GM21723 (cell line): Measurements from ENCODE around the gene GYG1.
A peak's percentile ranks its signal among the peaks of the same experiment; 100 is the strongest.

Experiments
- ATAC-seq: cut with Tn5 transposase; IDR thresholded peaks from one replicate; pipeline ENCODE4 v1.9.1; 2021; ENCODE audit warnings: mild to moderate bottlenecking, moderate library complexity; ENCODE audit not compliant: unreplicated experiment

GYG1 gene

GRCh38 chr3:149016242-149016641 lies 24.9 kb downstream of the GYG1 start:
- ATAC-seq: no peak

- no peak for ATAC-seq
Observed at GRCh38 chr3:149016669-149017541, 25.6 kb downstream of the GYG1 start.

- ATAC-seq: no peak
Observed at GRCh38 chr3:149018247-149018646, 26.9 kb downstream of the GYG1 start.

- ATAC-seq: no peak
Observed at GRCh38 chr3:149019580-149019979, 28.2 kb downstream of the GYG1 start.

GRCh38 chr3:149020196-149020838 lies 29.0 kb downstream of the GYG1 start:
- no peak for ATAC-seq

GRCh38 chr3:149020839-149021252 lies 29.5 kb downstream of the GYG1 start:
- no peak for ATAC-seq

GRCh38 chr3:149021830-149022229 lies 30.5 kb downstream of the GYG1 start:
- no peak for ATAC-seq

- ATAC-seq: no peak
Observed at GRCh38 chr3:149023951-149024350, 32.6 kb downstream of the GYG1 start.

GRCh38 chr3:149026718-149027117 lies 35.4 kb downstream of the GYG1 start:
- ATAC-seq: no peak

- ATAC-seq: no peak
Observed at GRCh38 chr3:149031096-149031495, 39.8 kb downstream of the GYG1 start.

GRCh38 chr3:149037684-149038083 lies 46.3 kb downstream of the GYG1 start:
- no peak for ATAC-seq

- ATAC-seq: no peak
Observed at GRCh38 chr3:149038322-149038721, 47.0 kb downstream of the GYG1 start.

GRCh38 chr3:149042789-149043386 lies 51.5 kb downstream of the GYG1 start:
- ATAC-seq: peak; percentile 94

GRCh38 chr3:149044339-149045083 lies 53.2 kb downstream of the GYG1 start:
- no peak for ATAC-seq

- no peak for ATAC-seq
Observed at GRCh38 chr3:149055575-149055974, 64.2 kb downstream of the GYG1 start.

GRCh38 chr3:149058198-149058597 lies 66.9 kb downstream of the GYG1 start:
- no peak for ATAC-seq

GRCh38 chr3:149058602-149059001 lies 67.3 kb downstream of the GYG1 start:
- peak; percentile 88 for ATAC-seq

GRCh38 chr3:149061776-149062175 lies 70.4 kb downstream of the GYG1 start:
- ATAC-seq: no peak

GRCh38 chr3:149067883-149068282 lies 76.5 kb downstream of the GYG1 start:
- ATAC-seq: no peak
